BLaER1 treated with 17β-estradiol and CSF1 and Interleukin-3, amounts not matched to agents 10 nM and 100 nM (cell line): ENCODE measurements around the gene RELCH.

Source experiments
- H3K27ac ChIP-seq, 11 experiments: shearing (Covaris generic); formaldehyde crosslinking; 2 replicates each; pipeline ENCODE4 v1.8.1; 2022
- H3K27me3 ChIP-seq, 11 experiments: shearing (Covaris generic); formaldehyde crosslinking; 2 replicates each; pipeline ENCODE4 v1.8.1; 2022
- H3K36me3 ChIP-seq, 11 experiments: shearing (Covaris generic); formaldehyde crosslinking; 2 replicates each; pipeline ENCODE4 v1.8.1; 2022
- H3K4me1 ChIP-seq, 10 experiments: shearing (Covaris generic); formaldehyde crosslinking; 2 replicates each; pipeline ENCODE4 v1.8.1; 2022
- H3K4me2 ChIP-seq, 11 experiments: shearing (Covaris generic); formaldehyde crosslinking; 2 replicates each; pipeline ENCODE4 v1.8.1; 2022
- H3K4me3 ChIP-seq, 10 experiments: shearing (Covaris generic); formaldehyde crosslinking; 2 replicates each; pipeline ENCODE4 v1.8.1; 2022
- H3K9ac ChIP-seq, 11 experiments: shearing (Covaris generic); formaldehyde crosslinking; 2 replicates each; pipeline ENCODE4 v1.8.1; 2022
- H3K9me3 ChIP-seq, 11 experiments: shearing (Covaris generic); formaldehyde crosslinking; replicated peaks in 1 of 11; 2 replicates each; pipeline ENCODE4 v1.8.1; 2022
- H4K20me1 ChIP-seq, 11 experiments: shearing (Covaris generic); formaldehyde crosslinking; 2 replicates each; pipeline ENCODE4 v1.8.1; 2022
- Cebpa-rat ChIP-seq, 11 experiments: shearing (Covaris generic); IDR thresholded peaks; 2 replicates each; pipeline ENCODE4 v1.8.1; 2022

The RELCH gene

GRCh38 chr18:62339106-62339988 lies 152.3 kb downstream of the RELCH start:
- no peaks in the 10 kb centered on the region for H3K36me3 ChIP-seq
- H3K9me3 ChIP-seq, result no peaks in the 10 kb centered on the region
- no peak overlapping the region for H3K27ac ChIP-seq
- H3K9ac ChIP-seq, result no peak overlapping the region
- peak overlapping the region in 4 of 11 experiments; percentile 6 to 57 (median 54); a peak in 8 of 22 replicates for H3K4me2 ChIP-seq
- no peak overlapping the region for H3K4me3 ChIP-seq
- H3K27me3 ChIP-seq, result peaks cover 0 to 24% (median 0%) of the 10 kb centered on the region in 11 experiments; a peak in 4 of 22 replicates
- TF ChIP-seq Cebpa-rat (IDR thresholded peaks at IDR 0.05), result no peak
- peaks cover 0 to 16% (median 0%) of the 10 kb centered on the region in 11 experiments; a peak in 2 of 22 replicates for H4K20me1 ChIP-seq
- H3K4me1 ChIP-seq, result peaks cover 8 to 37% (median 11%) of the 10 kb centered on the region in 10 experiments; a peak in 18 of 20 replicates

GRCh38 chr18:62340996-62341395 lies 153.9 kb downstream of the RELCH start:
- Histone ChIP-seq H3K36me3 (no peaks in the 10 kb centered on the region), H3K4me3 (no peak overlapping the region), H3K27me3 (peaks cover 0 to 19% (median 0%) of the 10 kb centered on the region in 11 experiments; a peak in 2 of 22 replicates), H3K9ac (no peak overlapping the region), H4K20me1 (peaks cover 0 to 23% (median 0%) of the 10 kb centered on the region in 11 experiments; a peak in 2 of 22 replicates), H3K27ac (no peak overlapping the region), H3K4me1 (peaks cover 0 to 20% (median under 1%) of the 10 kb centered on the region in 10 experiments; a peak in 11 of 20 replicates), H3K9me3 (no peaks in the 10 kb centered on the region), H3K4me2 (no peak overlapping the region)
- no peak for TF ChIP-seq Cebpa-rat (IDR thresholded peaks at IDR 0.05)

GRCh38 chr18:62341473-62341872 lies 154.4 kb downstream of the RELCH start:
- Histone ChIP-seq H3K4me3 (no peak overlapping the region), H3K27ac (no peak overlapping the region), H3K9me3 (no peaks in the 10 kb centered on the region), H3K36me3 (no peaks in the 10 kb centered on the region), H3K4me2 (no peak overlapping the region), H3K4me1 (peaks cover 0 to 18% (median 0%) of the 10 kb centered on the region in 10 experiments; a peak in 7 of 20 replicates), H3K27me3 (peaks cover 0 to 19% (median 0%) of the 10 kb centered on the region in 11 experiments; a peak in 2 of 22 replicates), H3K9ac (no peak overlapping the region), H4K20me1 (peaks cover 0 to 23% (median 0%) of the 10 kb centered on the region in 11 experiments; a peak in 2 of 22 replicates)
- no peak for TF ChIP-seq Cebpa-rat (IDR thresholded peaks at IDR 0.05)

- no peak overlapping the region for H3K4me3 ChIP-seq
- no peaks in the 10 kb centered on the region for H3K9me3 ChIP-seq
- H4K20me1 ChIP-seq, result peaks cover 0 to 19% (median 0%) of the 10 kb centered on the region in 11 experiments; a peak in 2 of 22 replicates
- no peak for TF ChIP-seq Cebpa-rat (IDR thresholded peaks at IDR 0.05)
- H3K27ac ChIP-seq, result no peak overlapping the region
- H3K9ac ChIP-seq, result no peak overlapping the region
- 0 out of 22 replicates have a peak, but pooled peaks cover 0 to 8% (median 0%) of the 10 kb centered on the region in 11 experiments for H3K27me3 ChIP-seq
- H3K4me2 ChIP-seq, result no peak overlapping the region
- no peaks in the 10 kb centered on the region for H3K36me3 ChIP-seq
- peaks cover 0 to 18% (median 0%) of the 10 kb centered on the region in 10 experiments; a peak in 8 of 20 replicates for H3K4me1 ChIP-seq
Observed at GRCh38 chr18:62342884-62343283, 155.8 kb downstream of the RELCH start.

GRCh38 chr18:62343316-62343715 lies 156.3 kb downstream of the RELCH start:
- peaks cover 0 to 19% (median 0%) of the 10 kb centered on the region in 11 experiments; a peak in 2 of 22 replicates for H4K20me1 ChIP-seq
- TF ChIP-seq Cebpa-rat (IDR thresholded peaks at IDR 0.05), result no peak
- no peak overlapping the region for H3K9ac ChIP-seq
- H3K9me3 ChIP-seq, result no peaks in the 10 kb centered on the region
- H3K4me2 ChIP-seq, result no peak overlapping the region
- H3K27me3 ChIP-seq, result 0 out of 22 replicates have a peak, but pooled peaks cover 0 to 5% (median 0%) of the 10 kb centered on the region in 11 experiments
- no peaks in the 10 kb centered on the region for H3K36me3 ChIP-seq
- H3K4me3 ChIP-seq, result no peak overlapping the region
- no peak overlapping the region for H3K27ac ChIP-seq
- peaks cover 0 to 18% (median 0%) of the 10 kb centered on the region in 10 experiments; a peak in 8 of 20 replicates for H3K4me1 ChIP-seq

GRCh38 chr18:62345909-62346308 lies 158.9 kb downstream of the RELCH start:
- Histone ChIP-seq H3K27ac (no peak overlapping the region), H3K4me2 (no peak overlapping the region), H3K9me3 (no peaks in the 10 kb centered on the region), H3K27me3 (0 out of 22 replicates have a peak, but pooled peaks cover 0 to 5% (median 0%) of the 10 kb centered on the region in 11 experiments), H3K36me3 (no peaks in the 10 kb centered on the region), H4K20me1 (peaks cover 0 to 7% (median 0%) of the 10 kb centered on the region in 11 experiments; a peak in 1 of 22 replicates), H3K4me3 (no peak overlapping the region), H3K9ac (no peak overlapping the region), H3K4me1 (no peaks in the 10 kb centered on the region; a peak in 1 of 20 replicates)
- no peak for TF ChIP-seq Cebpa-rat (IDR thresholded peaks at IDR 0.05)

GRCh38 chr18:62346333-62347088 lies 159.5 kb downstream of the RELCH start:
- Histone ChIP-seq H4K20me1 (peaks cover 0 to 7% (median 0%) of the 10 kb centered on the region in 11 experiments; a peak in 1 of 22 replicates), H3K4me3 (no peak overlapping the region), H3K27me3 (0 out of 22 replicates have a peak, but pooled peaks cover 0 to 5% (median 0%) of the 10 kb centered on the region in 11 experiments), H3K36me3 (peaks cover 0 to under 1% (median 0%) of the 10 kb centered on the region in 11 experiments; a peak in 1 of 22 replicates), H3K9ac (no peak overlapping the region), H3K4me2 (no peak overlapping the region), H3K27ac (no peak overlapping the region), H3K4me1 (no peaks in the 10 kb centered on the region; a peak in 1 of 20 replicates), H3K9me3 (no peaks in the 10 kb centered on the region)
- no peak for TF ChIP-seq Cebpa-rat (IDR thresholded peaks at IDR 0.05)

- no peak overlapping the region for H3K9ac ChIP-seq
- H3K9me3 ChIP-seq, result no peaks in the 10 kb centered on the region
- H3K4me3 ChIP-seq, result no peak overlapping the region
- no peak overlapping the region for H3K27ac ChIP-seq
- peaks cover 0 to 6% (median 0%) of the 10 kb centered on the region in 11 experiments; a peak in 1 of 22 replicates for H3K36me3 ChIP-seq
- H4K20me1 ChIP-seq, result peaks cover 0 to 7% (median 0%) of the 10 kb centered on the region in 11 experiments; a peak in 1 of 22 replicates
- H3K4me1 ChIP-seq, result no peaks in the 10 kb centered on the region; a peak in 1 of 20 replicates
- H3K27me3 ChIP-seq, result 0 out of 22 replicates have a peak, but pooled peaks cover 0 to 5% (median 0%) of the 10 kb centered on the region in 11 experiments
- TF ChIP-seq Cebpa-rat (IDR thresholded peaks at IDR 0.05), result no peak
- no peak overlapping the region for H3K4me2 ChIP-seq
Observed at GRCh38 chr18:62347089-62347506, 160.0 kb downstream of the RELCH start.
